ENCODE results near the gene LRRC70.
"Not testable (repeated sequence)": the region's sequence is repeated elsewhere in the genome, so short reads cannot be mapped to it uniquely, and the experiment has no call there.

The LRRC70 gene

GRCh38 chr5:62605638-62606037 is 27.0 kb downstream of the LRRC70 start:
- H3K4me1 ChIP-seq (ENCODE audit: insufficient read depth, low read length) = no peaks in the 10 kb centered on the region
- no peaks in the 10 kb centered on the region for H3K9me3 ChIP-seq (ENCODE audit: control insufficient read depth, insufficient read depth, low read length)
- H3K36me3 ChIP-seq (ENCODE audit: insufficient read depth, low read length) = peaks cover 5% of the 10 kb centered on the region
- no peak overlapping the region for H3K9ac ChIP-seq (ENCODE audit: low read depth, low read length)

- no peaks in the 10 kb centered on the region for H3K9me3 ChIP-seq (ENCODE audit: control insufficient read depth, insufficient read depth, low read length)
- no peak overlapping the region for H3K9ac ChIP-seq (ENCODE audit: low read depth, low read length)
- H3K4me1 ChIP-seq (ENCODE audit: insufficient read depth, low read length) = no peaks in the 10 kb centered on the region
- H3K36me3 ChIP-seq (ENCODE audit: insufficient read depth, low read length) = peaks cover 5% of the 10 kb centered on the region
These were observed 28.3 kb downstream of the LRRC70 start for GRCh38 chr5:62606878-62607277.

- H3K9me3 ChIP-seq (ENCODE audit: control insufficient read depth, insufficient read depth, low read length) = no peaks in the 10 kb centered on the region
- H3K9ac ChIP-seq (ENCODE audit: low read depth, low read length) = no peak overlapping the region
- no peaks in the 10 kb centered on the region for H3K4me1 ChIP-seq (ENCODE audit: insufficient read depth, low read length)
- H3K36me3 ChIP-seq (ENCODE audit: insufficient read depth, low read length) = peaks cover 5% of the 10 kb centered on the region
These were observed 29.0 kb downstream of the LRRC70 start for GRCh38 chr5:62607615-62608014.

- Histone ChIP-seq H3K4me1 (ENCODE audit: insufficient read depth, low read length) (0 out of 2 replicates have a peak, but pooled peaks cover 3% of the 10 kb centered on the region), H3K36me3 (ENCODE audit: insufficient read depth, low read length) (no peaks in the 10 kb centered on the region; the same call in 1 of the 2 replicates), H3K9ac (ENCODE audit: low read depth, low read length) (no peak overlapping the region), H3K9me3 (ENCODE audit: control insufficient read depth, insufficient read depth, low read length) (no peaks in the 10 kb centered on the region)
These were observed 30.2 kb downstream of the LRRC70 start for GRCh38 chr5:62608529-62609511.

- peaks cover 14% of the 10 kb centered on the region for H3K4me1 ChIP-seq (ENCODE audit: insufficient read depth, low read length)
- no peaks in the 10 kb centered on the region for H3K36me3 ChIP-seq (ENCODE audit: insufficient read depth, low read length)
- peaks cover 3% of the 10 kb centered on the region; the same call in 1 of the 2 replicates for H3K9me3 ChIP-seq (ENCODE audit: control insufficient read depth, insufficient read depth, low read length)
- no peak overlapping the region for H3K9ac ChIP-seq (ENCODE audit: low read depth, low read length)
These were observed 35.7 kb downstream of the LRRC70 start for GRCh38 chr5:62614355-62614754.

GRCh38 chr5:62616615-62617277 is 38.1 kb downstream of the LRRC70 start:
- Histone ChIP-seq H3K9me3 (ENCODE audit: control insufficient read depth, insufficient read depth, low read length) (peaks cover 3% of the 10 kb centered on the region; the same call in 1 of the 2 replicates), H3K9ac (ENCODE audit: low read depth, low read length) (no peak overlapping the region)

GRCh38 chr5:62617943-62618342 is 39.3 kb downstream of the LRRC70 start:
- Histone ChIP-seq H3K9me3 (ENCODE audit: control insufficient read depth, insufficient read depth, low read length) (peaks cover 3% of the 10 kb centered on the region; the same call in 1 of the 2 replicates), H3K36me3 (ENCODE audit: insufficient read depth, low read length) (no peaks in the 10 kb centered on the region), H3K4me1 (ENCODE audit: insufficient read depth, low read length) (peaks cover 30% of the 10 kb centered on the region), H3K9ac (ENCODE audit: low read depth, low read length) (no peak overlapping the region)

More at GRCh38 chr5:62616615-62617277, 38.1 kb downstream of the LRRC70 start:
- Histone ChIP-seq H3K36me3 (ENCODE audit: insufficient read depth, low read length) (no peaks in the 10 kb centered on the region), H3K4me1 (ENCODE audit: insufficient read depth, low read length) (peaks cover 25% of the 10 kb centered on the region)

- H3K4me1 ChIP-seq (ENCODE audit: insufficient read depth, low read length) = peaks cover 16% of the 10 kb centered on the region
- no peaks in the 10 kb centered on the region for H3K9me3 ChIP-seq (ENCODE audit: control insufficient read depth, insufficient read depth, low read length)
- H3K9ac ChIP-seq (ENCODE audit: low read depth, low read length) = no peak overlapping the region; the same call in 1 of the 2 replicates
- no peaks in the 10 kb centered on the region for H3K36me3 ChIP-seq (ENCODE audit: insufficient read depth, low read length)
These were observed 42.1 kb downstream of the LRRC70 start for GRCh38 chr5:62620761-62621160.

GRCh38 chr5:62621280-62621679 is 42.7 kb downstream of the LRRC70 start:
- H3K9ac ChIP-seq (ENCODE audit: low read depth, low read length) = peak overlapping the region; percentile 22; the same call in 1 of the 2 replicates
- no peaks in the 10 kb centered on the region for H3K36me3 ChIP-seq (ENCODE audit: insufficient read depth, low read length)
- H3K9me3 ChIP-seq (ENCODE audit: control insufficient read depth, insufficient read depth, low read length) = no peaks in the 10 kb centered on the region
- H3K4me1 ChIP-seq (ENCODE audit: insufficient read depth, low read length) = peaks cover 16% of the 10 kb centered on the region

GRCh38 chr5:62623271-62623670 is 44.7 kb downstream of the LRRC70 start:
- Histone ChIP-seq H3K9ac (ENCODE audit: low read depth, low read length) (no peak overlapping the region), H3K36me3 (ENCODE audit: insufficient read depth, low read length) (0 out of 2 replicates have a peak, but pooled peaks cover 3% of the 10 kb centered on the region), H3K9me3 (ENCODE audit: control insufficient read depth, insufficient read depth, low read length) (no peaks in the 10 kb centered on the region), H3K4me1 (ENCODE audit: insufficient read depth, low read length) (peaks cover 29% of the 10 kb centered on the region)

- H3K9ac ChIP-seq (ENCODE audit: low read depth, low read length); H3K36me3 ChIP-seq (ENCODE audit: insufficient read depth, low read length); H3K9me3 ChIP-seq (ENCODE audit: control insufficient read depth, insufficient read depth, low read length): not testable (repeated sequence)
- peaks cover 29% of the 10 kb centered on the region for H3K4me1 ChIP-seq (ENCODE audit: insufficient read depth, low read length)
These were observed 45.8 kb downstream of the LRRC70 start for GRCh38 chr5:62624436-62624835.

GRCh38 chr5:62626534-62626933 is 47.9 kb downstream of the LRRC70 start:
- Histone ChIP-seq H3K9me3 (ENCODE audit: control insufficient read depth, insufficient read depth, low read length) (no peaks in the 10 kb centered on the region), H3K4me1 (ENCODE audit: insufficient read depth, low read length) (peaks cover 20% of the 10 kb centered on the region), H3K9ac (ENCODE audit: low read depth, low read length) (no peak overlapping the region), H3K36me3 (ENCODE audit: insufficient read depth, low read length) (0 out of 2 replicates have a peak, but pooled peaks cover 3% of the 10 kb centered on the region)

- H3K4me1 ChIP-seq (ENCODE audit: insufficient read depth, low read length) = peaks cover 14% of the 10 kb centered on the region
- H3K9ac ChIP-seq (ENCODE audit: low read depth, low read length) = no peak overlapping the region
- no peaks in the 10 kb centered on the region for H3K9me3 ChIP-seq (ENCODE audit: control insufficient read depth, insufficient read depth, low read length)
- 0 out of 2 replicates have a peak, but pooled peaks cover 3% of the 10 kb centered on the region for H3K36me3 ChIP-seq (ENCODE audit: insufficient read depth, low read length)
These were observed 48.5 kb downstream of the LRRC70 start for GRCh38 chr5:62627121-62627520.

GRCh38 chr5:62627901-62628300 is 49.3 kb downstream of the LRRC70 start:
- Histone ChIP-seq H3K4me1 (ENCODE audit: insufficient read depth, low read length) (peaks cover 13% of the 10 kb centered on the region), H3K9ac (ENCODE audit: low read depth, low read length) (no peak overlapping the region), H3K9me3 (ENCODE audit: control insufficient read depth, insufficient read depth, low read length) (no peaks in the 10 kb centered on the region), H3K36me3 (ENCODE audit: insufficient read depth, low read length) (0 out of 2 replicates have a peak, but pooled peaks cover 3% of the 10 kb centered on the region)
